Measurements from ENCODE around the gene SELPLG.

SELPLG gene

GRCh38 chr12:108630481-108631207 lies 3.0 kb downstream of the SELPLG start:
- H3K4me1 ChIP-seq = peaks cover 8% of the 10 kb centered on the region
- no peaks in the 10 kb centered on the region for H3K9me3 ChIP-seq
- peak; percentile 27 for DNase-seq
- no peak for TF ChIP-seq CTCF (IDR thresholded peaks at IDR 0.05; ENCODE audit: low read depth, low read length)
- no peak overlapping the region for H3K4me3 ChIP-seq (ENCODE audit: low read depth, low read length)
- no peaks in the 10 kb centered on the region for H3K36me3 ChIP-seq
- H3K27me3 ChIP-seq = no peaks in the 10 kb centered on the region

GRCh38 chr12:108629824-108630476 lies 3.7 kb downstream of the SELPLG start:
- H3K4me1 ChIP-seq = peaks cover 8% of the 10 kb centered on the region
- H3K36me3 ChIP-seq = no peaks in the 10 kb centered on the region
- H3K27me3 ChIP-seq = no peaks in the 10 kb centered on the region
- no peak for TF ChIP-seq CTCF (IDR thresholded peaks at IDR 0.05; ENCODE audit: low read depth, low read length)
- no peaks in the 10 kb centered on the region for H3K9me3 ChIP-seq
- no peak overlapping the region for H3K4me3 ChIP-seq (ENCODE audit: low read depth, low read length)
- DNase-seq = no peak

GRCh38 chr12:108629151-108629550 lies 4.5 kb downstream of the SELPLG start:
- H3K27me3 ChIP-seq = no peaks in the 10 kb centered on the region
- no peaks in the 10 kb centered on the region for H3K9me3 ChIP-seq
- H3K4me3 ChIP-seq (ENCODE audit: low read depth, low read length) = no peak overlapping the region
- no peak for DNase-seq
- H3K36me3 ChIP-seq = no peaks in the 10 kb centered on the region
- peaks cover 5% of the 10 kb centered on the region for H3K4me1 ChIP-seq
- TF ChIP-seq CTCF (IDR thresholded peaks at IDR 0.05; ENCODE audit: low read depth, low read length) = no peak

GRCh38 chr12:108627134-108627920 lies 6.4 kb downstream of the SELPLG start:
- DNase-seq = no peak
- Histone ChIP-seq H3K9me3 (no peaks in the 10 kb centered on the region), H3K4me1 (no peaks in the 10 kb centered on the region), H3K36me3 (no peaks in the 10 kb centered on the region), H3K27me3 (no peaks in the 10 kb centered on the region), H3K4me3 (ENCODE audit: low read depth, low read length) (no peak overlapping the region)
- no peak for TF ChIP-seq CTCF (IDR thresholded peaks at IDR 0.05; ENCODE audit: low read depth, low read length)

- no peak for TF ChIP-seq CTCF (IDR thresholded peaks at IDR 0.05; ENCODE audit: low read depth, low read length)
Measured at GRCh38 chr12:108625228-108625627, 8.5 kb downstream of the SELPLG start.

More at GRCh38 chr12:108625228-108625627, 8.5 kb downstream of the SELPLG start:
- Histone ChIP-seq H3K4me3 (ENCODE audit: low read depth, low read length) (no peak overlapping the region), H3K36me3 (no peaks in the 10 kb centered on the region), H3K4me1 (no peaks in the 10 kb centered on the region), H3K27me3 (no peaks in the 10 kb centered on the region), H3K9me3 (no peaks in the 10 kb centered on the region)
- no peak for DNase-seq
